HEK293 (cell line): ENCODE data around the gene FGA.

Experiments
- CTCF ChIA-PET: fragments of 350-600 bp; formaldehyde crosslinking; extraction: SDS; loops from one replicate; lab custom pipeline; 2021; ENCODE audit warnings: antibody characterized with exemption; lab: Yijun Ruan, JAX
- POLR2A ChIA-PET: fragments of 300-600 bp; formaldehyde crosslinking; extraction: SDS; loops from one replicate; lab custom pipeline; 2020; ENCODE audit warnings: antibody characterized with exemption, inconsistent platforms; lab: Yijun Ruan, JAX
- H3K27ac ChIP-seq: fragments of 200-500 bp; sonication (Bioruptor generic); 2 replicates; pipeline ENCODE4 v1.5.1; 2014; ENCODE audit warnings: low read depth, low read length, control low read depth, inconsistent platforms; ENCODE audit errors: extremely low read depth
- H3K36me3 ChIP-seq, 2 experiments: fragments of 200-500 bp in 1 of 2; sonication (Bioruptor generic) in 1 of 2; 1 replicate in 1 of 2; 2 replicates in 1 of 2; pipeline ENCODE4 v1.5.1; 2014 to 2017; ENCODE audit warnings: inconsistent platforms in 2 of 2, low read length in 2 of 2; ENCODE audit not compliant: control insufficient read depth in 2 of 2, insufficient read depth in 1 of 2
- H3K4me1 ChIP-seq: fragments of 200-500 bp; sonication (Bioruptor generic); 2 replicates; pipeline ENCODE4 v1.5.1; 2014; ENCODE audit warnings: mild to moderate bottlenecking, low read length, inconsistent platforms; ENCODE audit not compliant: control insufficient read depth, insufficient read depth
- H3K4me3 ChIP-seq: 2 replicates; pipeline ENCODE4 v1.5.1; 2011; ENCODE audit warnings: low read depth, mild to moderate bottlenecking, control low read depth, low read length, moderate library complexity
- H3K9me3 ChIP-seq: fragments of 200-500 bp; sonication (Bioruptor generic); 2 replicates; pipeline ENCODE4 v1.5.1; 2014; ENCODE audit warnings: low read depth, low read length, inconsistent platforms; ENCODE audit not compliant: control insufficient read depth, insufficient read depth
- CTCF ChIP-seq: fragments of 450-650 bp; formaldehyde crosslinking; IDR thresholded peaks from 2 replicates; pipeline ENCODE4 v1.5.1; 2016; ENCODE audit warnings: missing biosample characterization, missing genetic modification characterization
- GLIS1 ChIP-seq: fragments of 450-650 bp; formaldehyde crosslinking; IDR thresholded peaks from 2 replicates; pipeline ENCODE4 v1.5.1; 2016; ENCODE audit warnings: missing biosample characterization, missing genetic modification characterization
- GLIS2 ChIP-seq: fragments of 450-650 bp; formaldehyde crosslinking; IDR thresholded peaks from 2 replicates; pipeline ENCODE4 v1.5.1; 2016; ENCODE audit warnings: missing biosample characterization, missing genetic modification characterization
- HOXA7 ChIP-seq: sonication (generic); formaldehyde crosslinking; IDR thresholded peaks from 2 replicates; pipeline ENCODE4 v1.8.1; 2022; ENCODE audit warnings: missing genetic modification reagents, borderline replicate concordance
- INSM2 ChIP-seq: fragments of 450-650 bp; formaldehyde crosslinking; IDR thresholded peaks from 2 replicates; pipeline ENCODE4 v1.5.1; 2016; ENCODE audit warnings: missing biosample characterization, missing genetic modification characterization
- KLF10 ChIP-seq: fragments of 450-650 bp; IDR thresholded peaks from 2 replicates; pipeline ENCODE4 v1.5.1; 2018; ENCODE audit warnings: missing biosample characterization, mild to moderate bottlenecking, missing genetic modification characterization
- PRDM1 ChIP-seq: fragments of 450-650 bp; formaldehyde crosslinking; IDR thresholded peaks from 2 replicates; pipeline ENCODE4; 2016; ENCODE audit warnings: missing biosample characterization, missing genetic modification characterization
- SCRT2 ChIP-seq: fragments of 450-650 bp; formaldehyde crosslinking; IDR thresholded peaks from 2 replicates; pipeline ENCODE4 v1.5.1; 2016; ENCODE audit warnings: missing biosample characterization, missing genetic modification characterization
- SP3 ChIP-seq: fragments of 450-650 bp; formaldehyde crosslinking; IDR thresholded peaks from 2 replicates; pipeline ENCODE4 v1.5.1; 2016; ENCODE audit warnings: missing biosample characterization, missing genetic modification characterization
- YY2 ChIP-seq: fragments of 450-650 bp; formaldehyde crosslinking; IDR thresholded peaks from 2 replicates; pipeline ENCODE4 v1.5.1; 2016; ENCODE audit warnings: missing biosample characterization, missing genetic modification characterization
- ZFHX2 ChIP-seq: fragments of 450-650 bp; formaldehyde crosslinking; conservative IDR thresholded peaks from 2 replicates; pipeline ENCODE4 v1.5.1; 2016; ENCODE audit warnings: missing biosample characterization, missing genetic modification characterization
- ZFP41 ChIP-seq: fragments of 450-650 bp; formaldehyde crosslinking; IDR thresholded peaks from 2 replicates; pipeline ENCODE4 v1.5.1; 2016; ENCODE audit warnings: missing biosample characterization, missing genetic modification characterization, borderline replicate concordance
- ZNF155 ChIP-seq: fragments of 450-650 bp; formaldehyde crosslinking; IDR thresholded peaks from 2 replicates; pipeline ENCODE4 v1.5.1; 2016; ENCODE audit warnings: missing biosample characterization, missing genetic modification characterization
- ZNF19 ChIP-seq: fragments of 450-650 bp; formaldehyde crosslinking; IDR thresholded peaks from 2 replicates; pipeline ENCODE4; 2016; ENCODE audit warnings: missing biosample characterization, missing genetic modification characterization, low read depth
- ZNF214 ChIP-seq: fragments of 450-650 bp; formaldehyde crosslinking; IDR thresholded peaks from 2 replicates; pipeline ENCODE4 v1.5.1; 2017; ENCODE audit warnings: missing biosample characterization, mild to moderate bottlenecking, missing genetic modification characterization, borderline replicate concordance
- ZNF248 ChIP-seq: fragments of 450-650 bp; formaldehyde crosslinking; IDR thresholded peaks from 2 replicates; pipeline ENCODE4 v1.5.1; 2017; ENCODE audit warnings: missing biosample characterization, missing genetic modification characterization
- ZNF292 ChIP-seq: fragments of 450-650 bp; formaldehyde crosslinking; IDR thresholded peaks from 2 replicates; pipeline ENCODE4 v1.5.1; 2016; ENCODE audit warnings: low read depth, missing biosample characterization, missing genetic modification characterization, borderline replicate concordance
- ZNF311 ChIP-seq: fragments of 450-650 bp; formaldehyde crosslinking; IDR thresholded peaks from 2 replicates; pipeline ENCODE4 v1.5.1; 2017; ENCODE audit warnings: missing biosample characterization, missing genetic modification characterization, borderline replicate concordance
- ZNF324 ChIP-seq: fragments of 450-650 bp; formaldehyde crosslinking; IDR thresholded peaks from 2 replicates; pipeline ENCODE4 v1.5.1; 2016; ENCODE audit warnings: missing biosample characterization, missing genetic modification characterization
- ZNF366 ChIP-seq: fragments of 450-650 bp; formaldehyde crosslinking; conservative IDR thresholded peaks from 2 replicates; pipeline ENCODE4 v1.5.1; 2016; ENCODE audit warnings: missing biosample characterization, missing genetic modification characterization
- ZNF398 ChIP-seq: fragments of 450-650 bp; formaldehyde crosslinking; IDR thresholded peaks from 2 replicates; pipeline ENCODE4 v1.5.1; 2017; ENCODE audit warnings: missing biosample characterization, missing genetic modification characterization
- ZNF426 ChIP-seq: fragments of 450-650 bp; formaldehyde crosslinking; IDR thresholded peaks from 2 replicates; pipeline ENCODE4 v1.5.1; 2017; ENCODE audit warnings: missing biosample characterization, missing genetic modification characterization, mild to moderate bottlenecking, inconsistent platforms, moderate library complexity
- ZNF433 ChIP-seq: fragments of 450-650 bp; formaldehyde crosslinking; IDR thresholded peaks from 2 replicates; pipeline ENCODE4 v1.5.1; 2016; ENCODE audit warnings: missing biosample characterization, missing genetic modification characterization, low read depth
- ZNF48 ChIP-seq: fragments of 450-650 bp; formaldehyde crosslinking; IDR thresholded peaks from 2 replicates; pipeline ENCODE4 v1.5.1; 2016; ENCODE audit warnings: missing biosample characterization, missing genetic modification characterization
- ZNF501 ChIP-seq: fragments of 450-650 bp; formaldehyde crosslinking; IDR thresholded peaks from 2 replicates; pipeline ENCODE4 v1.5.1; 2016; ENCODE audit warnings: missing biosample characterization, missing genetic modification characterization
- ZNF529 ChIP-seq: fragments of 450-650 bp; formaldehyde crosslinking; IDR thresholded peaks from 2 replicates; pipeline ENCODE4 v1.5.1; 2017; ENCODE audit warnings: missing genetic modification characterization, missing biosample characterization; ENCODE audit not compliant: insufficient replicate concordance
- ZNF548 ChIP-seq: fragments of 450-650 bp; formaldehyde crosslinking; IDR thresholded peaks from 2 replicates; pipeline ENCODE4 v1.5.1; 2016; ENCODE audit warnings: missing biosample characterization, missing genetic modification characterization
- ZNF561 ChIP-seq: fragments of 450-650 bp; IDR thresholded peaks from 2 replicates; pipeline ENCODE4 v1.5.1; 2018; ENCODE audit warnings: missing biosample characterization, missing genetic modification characterization, borderline replicate concordance
- ZNF600 ChIP-seq: fragments of 450-650 bp; formaldehyde crosslinking; IDR thresholded peaks from 2 replicates; pipeline ENCODE4 v1.5.1; 2016; ENCODE audit warnings: missing biosample characterization, missing genetic modification characterization
- ZNF610 ChIP-seq: fragments of 450-650 bp; formaldehyde crosslinking; IDR thresholded peaks from 2 replicates; pipeline ENCODE4 v1.5.1; 2016; ENCODE audit warnings: missing biosample characterization, missing genetic modification characterization, borderline replicate concordance
- ZNF654 ChIP-seq: fragments of 450-650 bp; formaldehyde crosslinking; IDR thresholded peaks from 2 replicates; pipeline ENCODE4 v1.5.1; 2016; ENCODE audit warnings: low read depth, missing biosample characterization, missing genetic modification characterization
- ZNF658 ChIP-seq: fragments of 450-650 bp; formaldehyde crosslinking; IDR thresholded peaks from 2 replicates; pipeline ENCODE4; 2016; ENCODE audit warnings: missing biosample characterization, missing genetic modification characterization
- ZNF677 ChIP-seq: fragments of 450-650 bp; IDR thresholded peaks from 2 replicates; pipeline ENCODE4 v1.5.0; 2018; ENCODE audit warnings: missing biosample characterization, mild to moderate bottlenecking, missing genetic modification characterization, moderate library complexity

Gene FGA

GRCh38 chr4:154582723-154583122 is 7.8 kb downstream of the FGA start:
- CTCF ChIA-PET, result interaction anchor here (0.6 to 0.7 kb wide), 3 partner anchors 10 to 75 kb away, joined by 3 to 6 read pairs (median 3); no protein-coding TSS in a partner anchor
- Histone ChIP-seq H3K4me3 (no peak overlapping the region), H3K4me1 (no peaks in the 10 kb centered on the region), H3K36me3 (no peaks in the 10 kb centered on the region), H3K9me3 (no peaks in the 10 kb centered on the region), H3K27ac (no peak overlapping the region)
- TF ChIP-seq ZNF248 (tag by site-specific recombination), result no peak
- no peak for TF ChIP-seq ZNF426 (tag by site-specific recombination)
- TF ChIP-seq ZNF155, result no peak
- TF ChIP-seq ZNF311, result no peak
- no peak for TF ChIP-seq ZNF677 (tag by site-specific recombination)
- TF ChIP-seq ZNF654, result no peak
- no peak for TF ChIP-seq ZNF214
- no peak for TF ChIP-seq HOXA7
- no peak for TF ChIP-seq ZNF501 (tag by site-specific recombination)
- TF ChIP-seq ZNF529 (tag by site-specific recombination), result no peak
- TF ChIP-seq PRDM1, result no peak
- no peak for TF ChIP-seq CTCF (tag by site-specific recombination)
- TF ChIP-seq ZNF398 (tag by site-specific recombination), result no peak
- TF ChIP-seq ZNF561 (tag by site-specific recombination), result no peak
- TF ChIP-seq GLIS1, result no peak
- TF ChIP-seq ZNF48 (tag by site-specific recombination), result no peak
- TF ChIP-seq SCRT2 (tag by site-specific recombination), result no peak
- no peak for TF ChIP-seq ZNF433 (tag by site-specific recombination)
- TF ChIP-seq ZNF324 (tag by site-specific recombination), result no peak
- TF ChIP-seq SP3 (tag by site-specific recombination), result no peak
- POLR2A ChIA-PET, result no interaction called here

GRCh38 chr4:154579927-154580326 is 10.6 kb downstream of the FGA start:
- ChIA-PET CTCF (no interaction called here), POLR2A (no interaction called here)
- TF ChIP-seq ZFHX2 (tag by site-specific recombination) (no peak), ZNF600 (tag by site-specific recombination) (no peak), ZNF610 (no peak), KLF10 (tag by site-specific recombination) (no peak), ZNF548 (tag by site-specific recombination) (no peak), ZNF19 (tag by site-specific recombination) (no peak), ZNF248 (tag by site-specific recombination) (no peak), ZNF292 (tag by site-specific recombination) (no peak), INSM2 (tag by site-specific recombination) (no peak), ZNF366 (no peak), ZNF658 (tag by site-specific recombination) (no peak), YY2 (tag by site-specific recombination) (no peak), GLIS2 (tag by site-specific recombination) (no peak), ZFP41 (tag by site-specific recombination) (no peak)

More at GRCh38 chr4:154579927-154580326, 10.6 kb downstream of the FGA start:
- Histone ChIP-seq H3K9me3 (no peaks in the 10 kb centered on the region), H3K4me3 (no peak overlapping the region), H3K27ac (no peak overlapping the region), H3K36me3 (no peaks in the 10 kb centered on the region), H3K4me1 (no peaks in the 10 kb centered on the region)
